NCI-H460 (cell line): ENCODE measurements around the gene DOC2A. TPM values are rescaled to one million over a fixed set of nuclear protein-coding genes. Genes with fewer than 3 reads are reported as not detected.
"Not testable (repeated sequence)": the region's sequence is repeated elsewhere in the genome, so short reads cannot be mapped to it uniquely, and the experiment has no call there.

ENCODE experiments used
- DNase-seq: peaks from one replicate; pipeline ENCODE4 v3.0.0-alpha.2; 2016; ENCODE audit warnings: low read depth; ENCODE audit errors: extremely low read depth
- total RNA-seq: library from RNA; depleted of rRNA; stranded (reverse); fragments of >200 nt; shearing (Covaris generic); gene quantifications from 2 replicates; pipeline ENCODE4 v1.2.3, GENCODE V29; 2014

DOC2A gene
- total RNA-seq, 1 experiment from 2014 or later: 1.1 TPM

DNA sequence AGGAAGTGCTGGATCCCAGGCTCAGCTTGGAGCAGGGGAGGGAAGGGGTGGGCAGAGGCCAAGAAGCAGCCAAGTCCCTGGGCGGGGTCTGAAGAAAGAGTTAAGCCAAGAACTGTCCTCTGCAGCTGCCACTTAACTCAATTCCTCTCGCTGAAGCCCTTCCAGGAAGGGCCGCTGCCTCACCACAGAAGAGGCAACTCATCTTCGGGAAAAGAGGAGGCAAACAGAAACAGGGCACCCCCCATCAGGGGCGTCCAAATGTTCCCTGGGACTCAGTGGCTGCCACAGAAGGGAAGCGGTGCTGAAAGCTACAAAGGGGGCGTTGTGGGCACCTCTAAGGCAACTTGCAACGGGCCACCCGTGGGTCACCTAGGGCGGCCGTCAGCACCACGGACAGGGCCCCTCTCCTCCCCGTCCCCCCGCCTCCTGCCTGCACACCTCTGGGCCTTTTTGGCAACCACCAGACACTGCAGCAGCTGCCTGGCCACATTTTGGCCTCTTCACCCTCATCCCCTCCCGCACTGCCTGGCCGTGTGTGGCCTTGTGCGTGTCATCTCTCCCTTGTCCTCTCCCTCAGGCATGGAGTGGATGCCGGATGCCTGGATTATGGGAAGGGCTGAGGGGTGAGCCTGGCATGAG lies 17.7 kb upstream of the DOC2A start:
- DNase-seq: no peak

DNA sequence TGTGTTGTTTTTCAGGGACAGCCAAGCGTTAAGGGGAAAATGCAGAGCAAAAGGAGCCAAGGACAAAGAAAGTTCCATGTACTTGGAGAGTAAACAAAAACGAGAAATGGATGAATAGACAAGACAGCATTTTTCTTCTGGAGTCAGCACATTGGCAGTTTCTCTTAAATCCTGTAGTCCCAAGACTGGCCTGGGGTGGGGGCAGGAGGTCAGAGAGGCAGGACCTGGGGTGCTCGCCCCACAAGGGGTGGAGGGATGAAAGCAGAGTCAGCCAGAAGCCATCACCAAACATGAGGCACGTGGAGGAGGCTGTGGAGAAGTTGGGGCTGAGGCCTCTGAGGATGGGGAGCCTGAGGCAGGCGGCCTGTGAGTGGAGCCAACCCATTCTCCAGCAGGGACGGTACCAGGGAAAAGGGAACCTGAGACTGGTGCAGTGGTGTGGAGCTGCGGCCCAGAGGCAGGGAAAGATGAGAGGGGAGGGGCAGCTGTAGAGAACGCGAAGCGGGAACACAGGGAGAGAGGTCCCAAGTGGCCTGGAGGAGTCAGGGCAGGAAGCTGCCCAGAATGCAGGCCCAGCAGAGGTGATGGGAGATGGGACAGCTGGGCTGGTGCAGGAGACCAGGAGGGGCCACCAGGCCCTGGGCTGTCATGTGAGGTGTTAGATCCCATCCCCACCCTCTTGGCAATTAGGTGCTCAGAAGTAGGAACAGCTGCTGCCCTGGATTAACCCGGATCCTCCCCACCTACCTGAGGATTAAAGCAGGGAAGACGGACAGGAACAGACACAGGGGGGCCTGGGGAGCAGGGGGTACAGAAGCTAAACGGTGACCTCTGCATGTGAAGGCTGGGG lies 17.0 kb upstream of the DOC2A start:
- no peak for DNase-seq

DNA sequence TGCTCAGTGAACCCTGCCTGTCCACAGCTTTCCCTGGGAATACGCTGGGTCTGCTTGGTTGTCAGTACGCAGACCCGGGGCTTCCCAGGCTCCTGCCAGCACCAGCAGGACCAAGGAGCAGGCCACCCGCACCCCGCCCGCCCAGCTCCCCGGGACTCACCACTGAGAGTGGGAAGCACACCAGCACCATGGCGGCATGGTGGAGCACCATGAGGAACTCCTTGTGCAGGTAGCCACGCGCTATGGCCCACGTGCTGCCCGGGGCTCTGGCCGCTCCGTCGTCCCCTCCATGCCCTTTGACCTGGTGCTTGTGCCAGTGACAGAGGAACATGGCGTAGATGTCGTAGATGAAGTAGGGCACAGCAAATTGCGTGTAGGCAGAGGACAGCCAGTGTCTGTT lies 15.6 kb upstream of the DOC2A start:
- DNase-seq: no peak

DNA sequence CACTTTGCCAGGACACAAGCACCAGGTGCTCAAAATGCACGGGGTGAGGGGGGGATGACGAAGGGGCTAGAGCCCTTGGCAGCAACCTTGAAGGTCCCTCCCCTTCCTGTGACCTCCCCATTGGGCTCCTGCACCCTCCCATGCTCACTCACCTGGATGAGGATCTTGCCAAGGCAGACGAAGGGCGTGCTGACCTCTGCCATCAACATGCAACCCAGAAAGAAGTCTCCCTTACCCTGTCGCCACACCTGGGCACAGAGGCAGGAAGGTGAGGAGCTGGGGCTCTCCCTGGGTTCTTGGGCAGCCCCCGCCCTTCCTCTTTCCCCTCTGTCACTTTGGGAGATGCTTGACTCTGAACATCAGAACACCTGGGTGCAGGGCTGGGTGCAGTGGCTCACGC lies 14.7 kb upstream of the DOC2A start:
- no peak for DNase-seq

DNA sequence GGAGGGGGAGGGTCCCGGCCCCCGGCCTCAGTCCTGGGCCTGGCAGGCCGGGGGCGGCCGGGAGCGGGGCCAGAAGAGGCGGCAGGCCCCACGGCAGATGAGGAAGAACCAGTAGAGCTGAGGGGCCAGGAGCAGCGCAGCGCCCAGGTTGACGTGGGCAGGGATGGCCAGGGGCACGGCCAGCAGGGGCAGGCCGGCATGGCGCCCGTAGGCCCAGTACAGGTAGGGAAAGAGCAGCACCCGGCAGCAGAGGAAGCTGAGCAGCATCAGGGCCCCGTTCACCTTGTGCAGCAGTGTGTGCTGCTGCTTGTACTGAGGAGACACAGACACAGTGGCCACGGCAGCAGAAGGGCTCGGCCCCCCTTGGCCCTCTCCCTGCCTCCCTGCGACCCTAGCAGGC lies 14.3 kb upstream of the DOC2A start:
- DNase-seq: no peak

DNA sequence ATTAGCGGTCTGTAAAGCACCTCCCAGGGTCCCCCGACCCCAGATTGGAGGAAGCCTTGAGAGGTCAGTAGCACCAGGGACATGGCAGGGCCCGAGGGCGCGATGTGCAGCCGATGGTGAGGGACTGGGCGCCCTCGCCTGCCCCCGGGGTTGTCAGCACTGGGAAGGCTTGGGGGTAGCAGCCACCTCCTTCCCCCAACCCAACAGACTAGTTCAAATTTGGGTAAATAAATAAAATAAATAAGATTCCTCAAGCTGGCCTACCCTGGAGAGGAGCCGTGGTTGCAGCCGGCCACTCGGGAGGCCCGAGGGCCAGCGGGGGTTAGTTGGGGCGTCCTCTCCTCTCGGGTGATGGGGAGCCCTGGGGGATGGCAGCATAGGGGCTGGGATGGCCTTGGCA lies 13.6 kb upstream of the DOC2A start:
- no peak for DNase-seq

DNA sequence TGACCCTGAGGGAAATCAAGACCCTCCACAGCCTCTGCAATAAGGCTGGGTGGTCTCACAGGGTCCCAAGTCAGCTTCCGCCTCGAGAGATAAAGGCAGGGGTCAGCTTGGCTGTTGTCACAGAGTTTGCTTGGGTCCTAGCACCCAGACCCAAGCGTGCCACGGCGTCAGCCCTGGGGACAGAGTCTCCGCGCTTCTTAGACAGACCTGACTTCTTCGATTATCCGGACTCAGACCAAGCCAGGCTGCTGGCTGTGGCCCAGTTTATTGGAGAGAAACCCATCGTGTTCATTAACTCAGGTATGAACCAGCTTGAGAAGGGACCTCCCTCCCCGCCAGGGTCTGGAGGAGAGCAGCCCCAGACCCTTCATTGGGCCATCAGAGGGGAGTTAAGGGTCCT lies 12.8 kb upstream of the DOC2A start:
- DNase-seq: no peak

DNA sequence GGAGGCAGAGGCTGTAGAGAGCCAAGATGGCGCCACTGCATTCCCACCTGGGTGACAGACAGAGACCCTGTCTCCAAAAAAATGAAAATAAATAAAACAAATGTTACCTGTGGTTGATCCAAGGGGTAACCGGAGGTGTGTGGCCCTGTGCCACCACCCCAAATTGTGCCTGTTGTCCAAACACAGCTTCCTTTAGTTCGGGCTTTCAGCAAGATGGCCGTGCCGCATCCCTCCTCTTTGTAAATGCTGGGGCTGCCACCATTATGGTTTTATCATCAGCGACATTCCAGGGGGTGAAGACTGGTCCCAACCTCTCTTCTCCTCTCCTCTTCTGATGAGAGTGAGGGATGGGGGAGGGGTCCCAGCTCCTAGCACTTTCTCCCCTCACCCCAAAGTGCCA lies 12.1 kb upstream of the DOC2A start, which contains the start of gene C16orf92:
Gene C16orf92, plus strand, starts transcription at position 312 of the 400 bp plus-strand sequence. CDS start 143 bp downstream, outside the sequence.
- DNase-seq: no peak

DNA sequence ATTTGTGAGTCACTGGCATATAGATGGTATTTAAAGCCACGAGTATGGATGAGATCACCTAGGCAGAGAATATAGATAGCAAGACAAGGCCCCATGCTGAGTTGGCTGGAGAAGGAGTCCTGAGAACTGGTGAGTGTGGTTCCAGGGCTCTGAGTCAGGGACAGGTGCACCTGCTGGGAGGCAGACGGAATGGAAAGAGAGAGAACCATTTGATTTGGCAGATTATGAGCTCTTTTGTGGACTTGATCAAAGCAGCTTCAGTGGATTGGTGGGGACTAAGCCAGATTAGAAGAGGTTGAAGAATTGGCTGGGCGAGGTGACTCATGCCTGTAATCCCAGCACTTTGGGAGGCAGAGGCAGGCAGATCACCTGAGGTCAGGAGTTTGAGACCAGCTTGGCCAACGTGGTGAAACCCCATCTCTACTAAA lies 7.9 kb upstream of the DOC2A start:
- no peak for DNase-seq

DNA sequence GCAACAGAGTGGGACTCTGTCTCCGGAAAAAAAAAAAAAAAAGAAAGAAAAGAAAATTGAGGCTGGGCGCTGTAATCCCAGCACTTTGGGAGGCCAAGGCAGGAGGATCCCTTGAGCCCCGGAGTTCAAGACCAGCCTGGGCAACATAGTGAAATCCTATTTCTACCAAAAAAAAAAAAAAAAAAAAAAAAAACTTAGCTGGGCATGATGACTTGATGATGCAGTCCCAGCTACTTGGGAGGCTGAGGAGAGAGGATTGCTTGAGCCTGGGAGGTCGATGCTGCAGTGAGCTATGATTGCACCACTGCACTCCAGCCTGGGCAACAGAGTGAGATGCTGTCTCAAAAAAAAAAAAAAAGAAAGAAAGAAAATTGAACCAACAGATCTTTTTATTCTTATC lies 7.1 kb upstream of the DOC2A start:
- not testable (repeated sequence) for DNase-seq

DNA sequence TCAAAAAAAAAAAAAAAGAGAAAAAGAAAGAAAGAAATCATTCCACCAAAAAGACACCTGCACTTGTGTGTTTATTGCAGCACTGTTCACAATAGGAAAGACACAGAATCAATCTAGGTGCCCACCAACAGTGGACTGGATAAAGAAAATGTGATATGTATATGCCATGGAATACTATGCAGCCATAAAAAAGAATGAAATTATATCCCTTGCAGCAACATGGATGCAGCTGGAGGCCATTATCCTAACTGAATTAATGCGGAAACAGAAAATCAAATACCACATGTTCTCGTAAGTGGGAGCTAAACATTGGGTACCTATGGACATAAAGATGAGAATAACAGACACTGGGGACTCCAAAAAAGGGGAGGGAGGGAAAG lies 6.4 kb upstream of the DOC2A start:
- no peak for DNase-seq

DNA sequence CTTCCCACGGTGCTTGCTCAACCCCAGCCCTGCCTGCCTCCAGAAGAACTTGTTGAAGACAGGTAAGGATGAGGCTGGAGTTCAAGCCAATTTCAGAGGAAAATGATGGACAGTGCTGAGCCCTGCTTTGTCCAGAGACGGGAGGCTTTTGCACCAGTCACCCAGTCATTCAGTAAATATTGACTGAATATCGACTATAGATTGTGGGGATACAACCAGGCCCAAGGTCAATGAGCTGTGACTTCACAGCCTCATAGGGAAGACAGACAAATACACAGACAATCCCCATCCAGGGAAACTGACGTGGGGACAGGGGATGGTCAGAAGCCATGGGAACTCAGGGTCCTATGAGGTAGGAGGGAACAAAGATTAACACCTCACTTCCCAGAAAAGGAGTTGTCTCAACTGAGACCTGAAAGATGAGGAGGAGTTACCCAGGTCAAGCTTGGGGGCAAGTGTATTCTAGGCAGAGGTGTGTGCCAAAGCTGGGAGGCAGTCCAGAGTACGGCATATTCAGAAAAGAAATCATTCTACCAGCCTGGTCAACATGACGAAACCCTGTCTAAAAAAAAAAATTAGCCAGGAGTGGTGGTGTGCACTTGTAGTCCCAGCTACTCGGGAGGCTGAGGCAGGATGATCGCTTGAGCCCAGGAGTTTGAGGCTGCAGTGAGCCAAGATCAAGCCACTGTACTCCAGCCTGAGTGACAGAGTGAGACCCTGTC lies 5.9 kb upstream of the DOC2A start:
- no peak for DNase-seq

DNA sequence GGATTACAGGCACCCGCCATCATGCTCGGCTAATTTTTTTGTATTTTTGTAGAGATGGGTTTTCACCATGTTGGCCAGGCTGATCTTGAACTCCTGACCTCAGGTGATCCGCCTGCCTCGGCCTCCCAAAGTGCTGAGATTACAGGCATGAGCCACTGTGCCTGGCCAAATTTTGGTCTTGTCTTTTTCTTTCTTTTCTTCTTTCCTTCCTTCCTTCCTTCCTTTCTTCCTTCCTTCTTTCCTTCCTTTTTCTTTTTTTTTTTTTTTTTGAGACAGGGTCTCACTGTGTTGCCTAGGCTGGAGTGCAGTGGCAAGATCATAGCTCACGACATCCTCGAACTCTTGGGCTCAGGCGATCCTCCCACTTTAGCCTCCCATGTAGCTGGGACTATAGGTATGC lies 4.6 kb upstream of the DOC2A start:
- not testable (repeated sequence) for DNase-seq

DNA sequence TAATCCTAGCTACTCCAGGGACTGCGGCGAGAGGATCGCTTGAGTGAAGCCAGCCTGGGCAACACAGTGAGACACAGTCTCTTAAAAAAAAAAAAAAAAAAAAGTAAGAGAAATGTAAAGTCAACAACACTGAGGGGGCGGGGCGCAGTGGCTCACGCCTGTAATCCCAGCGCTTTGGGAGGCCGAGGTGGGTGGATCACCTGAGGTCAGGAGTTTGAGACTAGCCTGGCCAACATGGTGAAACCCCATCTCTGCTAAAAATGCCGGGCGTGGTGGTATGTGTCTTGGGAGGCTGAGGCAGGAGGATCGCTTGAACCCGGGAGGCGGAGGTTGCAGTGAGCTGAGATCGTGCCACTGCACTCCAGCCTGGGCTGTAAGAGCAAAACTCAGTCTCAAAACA lies 1.8 kb upstream of the DOC2A start:
- not testable (repeated sequence) for DNase-seq

DNA sequence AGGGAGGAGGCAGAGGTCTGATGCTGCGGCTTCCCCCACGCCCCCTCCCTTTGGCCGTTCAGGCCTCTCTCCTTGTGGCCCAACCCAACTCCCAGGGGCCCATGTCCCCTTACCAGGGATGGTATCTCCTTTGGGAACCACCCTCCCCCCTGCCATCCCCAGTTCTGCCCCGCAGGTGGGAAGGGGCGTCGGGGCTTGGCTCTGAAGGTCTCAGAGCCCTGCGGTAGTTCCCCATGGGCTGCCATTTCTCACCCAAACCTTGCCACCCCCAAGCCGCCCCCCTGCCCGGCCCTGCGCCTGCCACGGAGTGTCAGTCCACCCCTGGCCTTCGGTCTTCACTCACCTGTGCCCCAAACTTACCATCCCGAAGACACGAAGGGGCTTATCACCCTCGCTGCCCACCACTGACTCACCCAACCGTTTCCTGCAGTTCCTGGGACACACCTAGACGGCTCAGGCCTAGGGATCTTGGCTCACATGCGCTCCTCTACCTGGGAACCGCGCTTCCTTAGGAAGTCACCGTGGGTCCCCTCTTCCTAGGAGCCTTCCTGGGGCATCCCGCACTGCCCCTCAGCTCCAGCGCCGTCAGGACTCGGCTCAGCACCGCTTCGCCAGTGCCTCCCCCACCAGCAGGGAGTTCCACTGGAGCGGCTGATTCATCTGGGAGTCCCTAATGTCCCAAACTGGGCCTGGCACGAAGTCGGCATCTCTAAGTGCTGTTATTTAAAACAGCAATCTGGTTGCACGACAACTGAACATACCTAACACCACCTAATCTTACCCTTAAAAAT lies 1.1 kb upstream of the DOC2A start:
- no peak for DNase-seq

DNA sequence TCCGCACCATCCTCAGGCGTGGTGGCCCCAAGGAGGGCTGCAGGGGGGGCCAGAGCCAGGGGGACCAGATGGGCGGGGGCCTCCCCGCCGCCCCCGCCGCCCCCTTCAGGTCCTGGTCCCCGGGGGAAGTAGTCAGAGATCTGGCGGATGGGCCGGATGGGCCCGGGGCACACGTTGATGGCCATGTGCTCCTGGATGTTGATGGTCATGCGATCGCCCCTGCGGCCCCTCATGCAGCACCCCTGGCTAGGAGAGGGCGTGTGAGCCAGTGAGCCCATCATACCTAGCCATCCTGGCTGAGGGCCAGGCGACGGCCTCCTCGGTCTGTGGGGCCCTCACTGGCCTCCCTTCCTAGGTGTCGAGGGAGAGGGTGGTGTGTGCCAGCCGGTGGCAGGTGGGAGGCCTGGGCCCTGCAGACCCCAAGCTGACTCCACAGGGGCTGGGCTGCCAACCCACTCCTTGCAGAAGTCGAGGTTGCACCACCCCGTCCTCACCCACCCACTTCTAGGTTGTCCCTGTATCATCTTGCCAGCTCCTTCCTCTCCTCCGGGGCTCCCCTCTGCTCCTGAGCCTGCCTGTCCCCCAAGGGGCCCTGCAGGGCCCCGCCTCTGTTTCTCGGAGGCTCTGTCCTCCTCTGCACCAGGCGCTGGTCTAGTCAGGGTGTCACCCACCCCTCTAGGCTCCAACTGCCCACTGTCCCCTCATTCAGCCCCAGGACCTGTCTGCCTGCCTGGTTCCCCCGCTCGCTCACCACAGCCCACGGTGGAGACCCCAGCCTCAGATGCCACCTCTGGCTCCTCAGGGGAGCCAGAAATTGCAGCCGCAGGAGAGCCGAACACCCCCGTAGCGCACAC lies 610 bp downstream of the DOC2A start:
- no peak for DNase-seq

DNA sequence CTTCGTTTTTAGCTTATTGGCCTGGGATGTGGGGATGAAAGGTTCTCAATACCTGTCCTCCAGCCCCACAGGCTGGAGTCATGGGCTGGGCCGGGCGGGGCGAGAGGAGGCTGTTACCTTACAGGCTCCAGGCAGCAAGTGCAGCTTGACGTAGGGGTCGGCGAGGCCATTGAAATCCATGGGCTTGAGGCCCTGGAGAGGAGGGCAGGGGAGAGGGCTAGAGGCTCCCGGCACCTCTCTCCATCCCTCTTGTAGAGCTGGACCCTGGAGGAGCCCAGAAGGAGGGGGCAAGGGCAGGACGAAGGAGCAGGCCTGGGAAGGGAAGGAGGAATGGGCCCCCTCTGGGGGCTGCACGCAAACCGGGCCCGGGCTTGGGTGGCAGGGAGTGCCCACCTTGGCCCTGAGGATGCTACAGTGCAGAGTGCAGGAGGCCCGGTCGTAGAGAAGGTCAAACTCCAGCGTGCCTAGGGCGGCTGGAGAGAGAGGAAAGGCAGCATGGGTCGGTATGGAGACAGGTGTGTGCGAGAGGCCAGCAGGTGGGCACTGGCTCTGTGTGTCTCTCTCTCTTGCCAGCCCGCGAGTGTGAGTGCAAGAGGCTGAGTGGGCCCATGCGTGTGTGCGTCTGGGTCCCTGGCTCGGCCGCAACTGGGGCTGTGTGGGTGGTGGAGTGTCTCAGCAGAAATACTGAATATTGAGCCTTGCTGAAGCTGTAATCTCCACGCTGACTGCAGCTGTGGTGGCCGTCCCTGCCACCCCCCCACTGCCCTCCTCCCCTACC lies 1.6 kb downstream of the DOC2A start:
- DNase-seq: no peak

DNA sequence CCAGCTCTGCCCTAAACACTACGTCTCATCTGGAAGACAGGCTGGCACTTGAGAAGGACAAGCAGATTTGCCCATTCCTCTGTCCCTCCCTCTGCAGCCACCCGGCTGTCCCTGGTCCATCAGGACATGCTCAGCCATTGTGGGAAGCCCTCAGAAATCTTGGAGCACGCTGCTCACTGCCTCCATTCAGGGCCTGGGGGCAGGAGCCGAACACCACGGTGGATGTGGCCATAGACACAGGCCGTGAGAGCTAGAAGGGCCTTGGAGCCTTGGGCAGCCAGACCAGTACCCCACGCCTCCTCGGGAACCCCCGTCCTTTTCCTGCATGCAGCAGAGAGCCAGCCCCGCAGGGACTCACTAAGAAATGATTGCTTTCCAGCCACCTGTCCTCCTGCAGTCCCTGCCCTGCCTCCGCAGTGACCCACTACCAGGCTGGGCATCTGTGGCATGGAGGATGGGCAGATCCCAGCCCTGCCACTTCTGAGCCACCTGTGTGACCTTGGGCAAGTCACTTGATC lies 3.4 kb downstream of the DOC2A start:
- DNase-seq: no peak
